Hematopoietic multipotent progenitor cell treated with erythropoietin and hydrocortisone succinate and interleukin-3 and kit ligand, for 8 days (in vitro differentiated cells): ENCODE measurements around the gene PAQR3.
A peak's percentile ranks its signal among the peaks of the same experiment; 100 is the strongest.
"Not testable (repeated sequence)": the region's sequence is repeated elsewhere in the genome, so short reads cannot be mapped to it uniquely, and the experiment has no call there.

Experiments
- DNase-seq: peaks from one replicate; pipeline ENCODE4 v3.0.0-alpha.2; 2015

PAQR3 gene

GRCh38 chr4:78926826-78927225, 12.4 kb downstream of the PAQR3 start:
- DNase-seq: peak; percentile 52

GRCh38 chr4:78923464-78924312, 15.6 kb downstream of the PAQR3 start:
- peak; percentile 34 for DNase-seq

- DNase-seq: no peak
These were observed 17.0 kb downstream of the PAQR3 start for GRCh38 chr4:78922207-78922606.

GRCh38 chr4:78910612-78911011, 28.6 kb downstream of the PAQR3 start:
- DNase-seq: no peak

- DNase-seq: not testable (repeated sequence)
These were observed 30.3 kb downstream of the PAQR3 start for GRCh38 chr4:78908974-78909373.

- DNase-seq: no peak
These were observed 31.6 kb downstream of the PAQR3 start for GRCh38 chr4:78907638-78908037.

GRCh38 chr4:78904143-78904542, 35.1 kb downstream of the PAQR3 start:
- no peak for DNase-seq

- DNase-seq: no peak
These were observed 36.9 kb downstream of the PAQR3 start for GRCh38 chr4:78902298-78902697.

GRCh38 chr4:78901882-78902281, 37.4 kb downstream of the PAQR3 start:
- DNase-seq: no peak

- no peak for DNase-seq
These were observed 39.9 kb downstream of the PAQR3 start for GRCh38 chr4:78899302-78899701.

GRCh38 chr4:78889955-78890354, 49.3 kb downstream of the PAQR3 start:
- DNase-seq: no peak

GRCh38 chr4:78885598-78885997, 53.6 kb downstream of the PAQR3 start:
- DNase-seq: no peak

GRCh38 chr4:78880874-78881492, 58.3 kb downstream of the PAQR3 start:
- DNase-seq: peak; percentile 16

GRCh38 chr4:78878031-78878430, 61.2 kb downstream of the PAQR3 start:
- no peak for DNase-seq

- DNase-seq: no peak
These were observed 62.5 kb downstream of the PAQR3 start for GRCh38 chr4:78876568-78877320.

GRCh38 chr4:78870056-78870455, 69.2 kb downstream of the PAQR3 start:
- no peak for DNase-seq

- DNase-seq: not testable (repeated sequence)
These were observed 70.5 kb downstream of the PAQR3 start for GRCh38 chr4:78868712-78869111.

- no peak for DNase-seq
These were observed 73.8 kb downstream of the PAQR3 start for GRCh38 chr4:78865451-78865850.

GRCh38 chr4:78864405-78865024, 74.7 kb downstream of the PAQR3 start:
- peak; percentile 90 for DNase-seq

GRCh38 chr4:78863991-78864390, 75.2 kb downstream of the PAQR3 start:
- DNase-seq: no peak

- no peak for DNase-seq
These were observed 75.9 kb downstream of the PAQR3 start for GRCh38 chr4:78863254-78863869.

- no peak for DNase-seq
These were observed 76.9 kb downstream of the PAQR3 start for GRCh38 chr4:78862314-78862737.
